H1 (cell line): ENCODE measurements around the gene PCDHB3.

Experiments
- CHD1 ChIP-seq: IDR thresholded peaks from 2 replicates; pipeline ENCODE4 v1.6.1; 2012; ENCODE audit warnings: low read depth, low read length, improper control_type of control experiment
- EZH2 ChIP-seq: fragments of 200-600 bp; sonication (generic); IDR thresholded peaks from 2 replicates; pipeline ENCODE4 v1.7.1; 2012; ENCODE audit warnings: low read depth, mild to moderate bottlenecking, moderate library complexity, low read length, inconsistent platforms; ENCODE audit not compliant: severe bottlenecking
- JUN ChIP-seq: IDR thresholded peaks from 2 replicates; pipeline ENCODE4 v1.6.1; 2011; ENCODE audit warnings: low read depth, mild to moderate bottlenecking, improper control_type of control experiment, low read length
- PHF8 ChIP-seq: fragments of 200-600 bp; sonication (generic); conservative IDR thresholded peaks from 2 replicates; pipeline ENCODE4 v1.7.1; 2012; ENCODE audit warnings: low read depth, mild to moderate bottlenecking, inconsistent platforms, low read length, moderate library complexity
- POLR2A ChIP-seq, 2 experiments: IDR thresholded peaks; 1 replicate in 1 of 2; 2 replicates in 1 of 2; pipeline ENCODE4 v1.6.1; 2011; ENCODE audit warnings: low read depth in 2 of 2, low read length in 2 of 2, mild to moderate bottlenecking in 2 of 2; ENCODE audit errors: control extremely low read depth in 1 of 2
- POLR2AphosphoS5 ChIP-seq: IDR thresholded peaks from 2 replicates; pipeline ENCODE4 v1.6.1; 2011; ENCODE audit warnings: low read depth, low read length
- RNF2 ChIP-seq: fragments of 200-900, 300-1000 bp; sonication (generic); IDR thresholded peaks from 2 replicates; pipeline ENCODE4 v1.7.1; 2016; ENCODE audit warnings: borderline replicate concordance, low read depth, mild to moderate bottlenecking, antibody characterized with exemption, low read length; ENCODE audit not compliant: poor library complexity, severe bottlenecking; ENCODE audit errors: missing control alignments
- TCF12 ChIP-seq: IDR thresholded peaks from 2 replicates; pipeline ENCODE4 v1.6.1; 2011; ENCODE audit warnings: low read depth, mild to moderate bottlenecking, low read length
- TF ChIP-seq, protein P1 (sequence below), 3 experiments: IDR thresholded peaks; 1 replicate in 2 of 3; 2 replicates in 1 of 3; pipeline versions ENCODE4 v1.5.1 to v1.6.1; 2011; ENCODE audit warnings: low read length in 3 of 3, mild to moderate bottlenecking in 3 of 3, inconsistent platforms in 2 of 3, low read depth in 1 of 3, moderate library complexity in 1 of 3; ENCODE audit not compliant: insufficient read depth in 1 of 3; ENCODE audit errors: control extremely low read depth in 1 of 3
- TF ChIP-seq, protein P2 (sequence below): IDR thresholded peaks from 2 replicates; pipeline ENCODE4 v1.6.1; 2011; ENCODE audit warnings: low read length, improper control_type of control experiment
- TF ChIP-seq, protein P3 (sequence below): IDR thresholded peaks from 2 replicates; pipeline ENCODE4 v1.6.1; 2012; ENCODE audit warnings: low read length, inconsistent platforms

DNA sequence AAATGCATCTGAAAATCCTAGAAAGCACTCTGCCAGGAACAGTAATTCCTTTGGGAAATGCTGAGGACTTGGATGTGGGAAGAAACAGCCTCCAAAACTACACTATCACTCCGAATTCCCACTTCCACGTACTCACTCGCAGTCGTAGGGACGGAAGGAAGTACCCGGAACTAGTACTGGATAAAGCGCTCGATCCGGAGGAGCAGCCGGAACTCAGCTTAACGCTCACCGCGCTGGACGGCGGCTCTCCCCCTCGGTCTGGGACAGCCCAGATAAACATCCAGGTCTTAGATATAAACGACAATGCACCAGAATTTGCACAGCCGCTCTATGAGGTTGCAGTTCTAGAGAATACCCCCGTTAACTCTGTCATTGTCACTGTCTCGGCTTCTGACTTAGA, 786 bp downstream of the PCDHB3 start:
- TF ChIP-seq, protein P1, sequence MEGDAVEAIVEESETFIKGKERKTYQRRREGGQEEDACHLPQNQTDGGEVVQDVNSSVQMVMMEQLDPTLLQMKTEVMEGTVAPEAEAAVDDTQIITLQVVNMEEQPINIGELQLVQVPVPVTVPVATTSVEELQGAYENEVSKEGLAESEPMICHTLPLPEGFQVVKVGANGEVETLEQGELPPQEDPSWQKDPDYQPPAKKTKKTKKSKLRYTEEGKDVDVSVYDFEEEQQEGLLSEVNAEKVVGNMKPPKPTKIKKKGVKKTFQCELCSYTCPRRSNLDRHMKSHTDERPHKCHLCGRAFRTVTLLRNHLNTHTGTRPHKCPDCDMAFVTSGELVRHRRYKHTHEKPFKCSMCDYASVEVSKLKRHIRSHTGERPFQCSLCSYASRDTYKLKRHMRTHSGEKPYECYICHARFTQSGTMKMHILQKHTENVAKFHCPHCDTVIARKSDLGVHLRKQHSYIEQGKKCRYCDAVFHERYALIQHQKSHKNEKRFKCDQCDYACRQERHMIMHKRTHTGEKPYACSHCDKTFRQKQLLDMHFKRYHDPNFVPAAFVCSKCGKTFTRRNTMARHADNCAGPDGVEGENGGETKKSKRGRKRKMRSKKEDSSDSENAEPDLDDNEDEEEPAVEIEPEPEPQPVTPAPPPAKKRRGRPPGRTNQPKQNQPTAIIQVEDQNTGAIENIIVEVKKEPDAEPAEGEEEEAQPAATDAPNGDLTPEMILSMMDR (IDR thresholded peaks at IDR 0.05; ENCODE audit: control extremely low read depth in 1 of 3, insufficient read depth in 1 of 3, low read depth in 1 of 3, low read length in 3 of 3): no peak
- TF ChIP-seq, protein P2, sequence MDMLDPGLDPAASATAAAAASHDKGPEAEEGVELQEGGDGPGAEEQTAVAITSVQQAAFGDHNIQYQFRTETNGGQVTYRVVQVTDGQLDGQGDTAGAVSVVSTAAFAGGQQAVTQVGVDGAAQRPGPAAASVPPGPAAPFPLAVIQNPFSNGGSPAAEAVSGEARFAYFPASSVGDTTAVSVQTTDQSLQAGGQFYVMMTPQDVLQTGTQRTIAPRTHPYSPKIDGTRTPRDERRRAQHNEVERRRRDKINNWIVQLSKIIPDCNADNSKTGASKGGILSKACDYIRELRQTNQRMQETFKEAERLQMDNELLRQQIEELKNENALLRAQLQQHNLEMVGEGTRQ: no peak
- TF ChIP-seq POLR2AphosphoS5: no peak
- no peak for TF ChIP-seq JUN
- TF ChIP-seq, protein P3, sequence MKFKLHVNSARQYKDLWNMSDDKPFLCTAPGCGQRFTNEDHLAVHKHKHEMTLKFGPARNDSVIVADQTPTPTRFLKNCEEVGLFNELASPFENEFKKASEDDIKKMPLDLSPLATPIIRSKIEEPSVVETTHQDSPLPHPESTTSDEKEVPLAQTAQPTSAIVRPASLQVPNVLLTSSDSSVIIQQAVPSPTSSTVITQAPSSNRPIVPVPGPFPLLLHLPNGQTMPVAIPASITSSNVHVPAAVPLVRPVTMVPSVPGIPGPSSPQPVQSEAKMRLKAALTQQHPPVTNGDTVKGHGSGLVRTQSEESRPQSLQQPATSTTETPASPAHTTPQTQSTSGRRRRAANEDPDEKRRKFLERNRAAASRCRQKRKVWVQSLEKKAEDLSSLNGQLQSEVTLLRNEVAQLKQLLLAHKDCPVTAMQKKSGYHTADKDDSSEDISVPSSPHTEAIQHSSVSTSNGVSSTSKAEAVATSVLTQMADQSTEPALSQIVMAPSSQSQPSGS: no peak
- TF ChIP-seq POLR2A (IDR thresholded peaks at IDR 0.05; ENCODE audit: control extremely low read depth in 1 of 2, low read depth in 2 of 2, low read length in 2 of 2): no peak
- TF ChIP-seq CHD1: no peak
- no peak for TF ChIP-seq PHF8
- no peak for TF ChIP-seq RNF2
- TF ChIP-seq EZH2: no peak
- TF ChIP-seq TCF12: no peak
